Measurements from ENCODE around the gene RNF186. TPM values are rescaled to one million over a fixed set of nuclear protein-coding genes. Genes with fewer than 3 reads are reported as not detected.

Gene RNF186
- total and polyA plus RNA-seq, 2 of the 13 experiments (the other 11 are each of a cell fraction or from before 2014, with no cell fraction given), result 0.07 to 0.20 TPM

DNA sequence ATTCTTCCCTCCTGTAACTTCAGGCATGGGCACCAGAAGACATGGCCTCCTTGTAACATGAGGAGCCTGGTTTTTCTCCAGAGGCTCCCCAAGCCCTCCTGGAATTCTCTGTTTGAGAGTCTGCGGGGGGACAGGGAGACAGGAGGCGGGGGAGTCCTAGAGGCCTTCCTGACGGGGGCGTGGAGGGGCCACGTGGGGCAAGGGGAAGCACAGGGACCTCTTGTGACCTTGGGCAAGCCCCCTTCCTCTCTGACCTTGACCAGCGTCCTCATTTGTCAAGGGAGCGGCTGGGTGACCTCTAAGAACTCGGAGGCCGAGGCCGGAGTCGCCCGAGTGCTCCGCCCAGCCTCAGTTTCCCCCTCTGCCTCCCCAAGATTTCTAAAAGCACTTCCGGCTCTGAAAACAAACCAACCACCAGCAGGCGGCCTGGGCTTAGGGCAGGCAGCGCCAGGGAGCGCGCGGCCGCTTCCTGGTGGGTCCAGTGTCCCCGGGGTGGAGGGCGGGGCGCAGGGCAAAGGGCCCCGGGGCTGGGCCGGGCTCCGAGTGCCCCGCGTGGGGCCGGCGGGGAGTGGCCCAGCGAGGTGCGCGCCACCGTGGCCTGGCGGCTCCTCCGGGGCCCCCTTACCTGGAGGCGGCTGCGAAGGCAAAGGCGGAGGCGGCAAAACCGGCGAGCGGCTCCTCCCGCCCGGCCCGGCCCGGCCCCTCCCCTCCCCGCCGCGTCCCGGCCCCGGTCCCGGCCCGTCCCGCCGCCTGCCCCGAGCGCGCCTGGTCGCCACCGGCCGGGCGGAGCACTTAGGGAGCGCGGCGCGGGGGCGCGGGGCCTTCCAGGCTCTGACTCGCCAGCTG, 15.6 kb downstream of the RNF186 start, which contains the start of gene TMCO4 (continued):
- TF ChIP-seq, protein P1, sequence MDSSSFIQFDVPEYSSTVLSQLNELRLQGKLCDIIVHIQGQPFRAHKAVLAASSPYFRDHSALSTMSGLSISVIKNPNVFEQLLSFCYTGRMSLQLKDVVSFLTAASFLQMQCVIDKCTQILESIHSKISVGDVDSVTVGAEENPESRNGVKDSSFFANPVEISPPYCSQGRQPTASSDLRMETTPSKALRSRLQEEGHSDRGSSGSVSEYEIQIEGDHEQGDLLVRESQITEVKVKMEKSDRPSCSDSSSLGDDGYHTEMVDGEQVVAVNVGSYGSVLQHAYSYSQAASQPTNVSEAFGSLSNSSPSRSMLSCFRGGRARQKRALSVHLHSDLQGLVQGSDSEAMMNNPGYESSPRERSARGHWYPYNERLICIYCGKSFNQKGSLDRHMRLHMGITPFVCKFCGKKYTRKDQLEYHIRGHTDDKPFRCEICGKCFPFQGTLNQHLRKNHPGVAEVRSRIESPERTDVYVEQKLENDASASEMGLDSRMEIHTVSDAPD (CRISPR knock-in tag; IDR thresholded peaks at IDR 0.05), result no peak
- TF ChIP-seq CREM (IDR thresholded peaks at IDR 0.05), result no peak
- TF ChIP-seq CREM (CRISPR knock-in tag; IDR thresholded peaks at IDR 0.05), result no peak
- TF ChIP-seq, protein P2, sequence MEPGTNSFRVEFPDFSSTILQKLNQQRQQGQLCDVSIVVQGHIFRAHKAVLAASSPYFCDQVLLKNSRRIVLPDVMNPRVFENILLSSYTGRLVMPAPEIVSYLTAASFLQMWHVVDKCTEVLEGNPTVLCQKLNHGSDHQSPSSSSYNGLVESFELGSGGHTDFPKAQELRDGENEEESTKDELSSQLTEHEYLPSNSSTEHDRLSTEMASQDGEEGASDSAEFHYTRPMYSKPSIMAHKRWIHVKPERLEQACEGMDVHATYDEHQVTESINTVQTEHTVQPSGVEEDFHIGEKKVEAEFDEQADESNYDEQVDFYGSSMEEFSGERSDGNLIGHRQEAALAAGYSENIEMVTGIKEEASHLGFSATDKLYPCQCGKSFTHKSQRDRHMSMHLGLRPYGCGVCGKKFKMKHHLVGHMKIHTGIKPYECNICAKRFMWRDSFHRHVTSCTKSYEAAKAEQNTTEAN (CRISPR knock-in tag; conservative IDR thresholded peaks at IDR 0.05), result no peak
- TF ChIP-seq, protein P3, sequence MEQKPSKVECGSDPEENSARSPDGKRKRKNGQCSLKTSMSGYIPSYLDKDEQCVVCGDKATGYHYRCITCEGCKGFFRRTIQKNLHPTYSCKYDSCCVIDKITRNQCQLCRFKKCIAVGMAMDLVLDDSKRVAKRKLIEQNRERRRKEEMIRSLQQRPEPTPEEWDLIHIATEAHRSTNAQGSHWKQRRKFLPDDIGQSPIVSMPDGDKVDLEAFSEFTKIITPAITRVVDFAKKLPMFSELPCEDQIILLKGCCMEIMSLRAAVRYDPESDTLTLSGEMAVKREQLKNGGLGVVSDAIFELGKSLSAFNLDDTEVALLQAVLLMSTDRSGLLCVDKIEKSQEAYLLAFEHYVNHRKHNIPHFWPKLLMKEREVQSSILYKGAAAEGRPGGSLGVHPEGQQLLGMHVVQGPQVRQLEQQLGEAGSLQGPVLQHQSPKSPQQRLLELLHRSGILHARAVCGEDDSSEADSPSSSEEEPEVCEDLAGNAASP (CRISPR knock-in tag; IDR thresholded peaks at IDR 0.05; ENCODE audit: borderline replicate concordance), result 0 out of 2 replicates have a peak, but pooled peaks have one; percentile 33
- TF ChIP-seq, protein P4, sequence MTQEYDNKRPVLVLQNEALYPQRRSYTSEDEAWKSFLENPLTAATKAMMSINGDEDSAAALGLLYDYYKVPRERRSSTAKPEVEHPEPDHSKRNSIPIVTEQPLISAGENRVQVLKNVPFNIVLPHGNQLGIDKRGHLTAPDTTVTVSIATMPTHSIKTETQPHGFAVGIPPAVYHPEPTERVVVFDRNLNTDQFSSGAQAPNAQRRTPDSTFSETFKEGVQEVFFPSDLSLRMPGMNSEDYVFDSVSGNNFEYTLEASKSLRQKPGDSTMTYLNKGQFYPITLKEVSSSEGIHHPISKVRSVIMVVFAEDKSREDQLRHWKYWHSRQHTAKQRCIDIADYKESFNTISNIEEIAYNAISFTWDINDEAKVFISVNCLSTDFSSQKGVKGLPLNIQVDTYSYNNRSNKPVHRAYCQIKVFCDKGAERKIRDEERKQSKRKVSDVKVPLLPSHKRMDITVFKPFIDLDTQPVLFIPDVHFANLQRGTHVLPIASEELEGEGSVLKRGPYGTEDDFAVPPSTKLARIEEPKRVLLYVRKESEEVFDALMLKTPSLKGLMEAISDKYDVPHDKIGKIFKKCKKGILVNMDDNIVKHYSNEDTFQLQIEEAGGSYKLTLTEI (CRISPR knock-in tag; conservative IDR thresholded peaks at IDR 0.05), result no peak
- TF ChIP-seq, protein P5, sequence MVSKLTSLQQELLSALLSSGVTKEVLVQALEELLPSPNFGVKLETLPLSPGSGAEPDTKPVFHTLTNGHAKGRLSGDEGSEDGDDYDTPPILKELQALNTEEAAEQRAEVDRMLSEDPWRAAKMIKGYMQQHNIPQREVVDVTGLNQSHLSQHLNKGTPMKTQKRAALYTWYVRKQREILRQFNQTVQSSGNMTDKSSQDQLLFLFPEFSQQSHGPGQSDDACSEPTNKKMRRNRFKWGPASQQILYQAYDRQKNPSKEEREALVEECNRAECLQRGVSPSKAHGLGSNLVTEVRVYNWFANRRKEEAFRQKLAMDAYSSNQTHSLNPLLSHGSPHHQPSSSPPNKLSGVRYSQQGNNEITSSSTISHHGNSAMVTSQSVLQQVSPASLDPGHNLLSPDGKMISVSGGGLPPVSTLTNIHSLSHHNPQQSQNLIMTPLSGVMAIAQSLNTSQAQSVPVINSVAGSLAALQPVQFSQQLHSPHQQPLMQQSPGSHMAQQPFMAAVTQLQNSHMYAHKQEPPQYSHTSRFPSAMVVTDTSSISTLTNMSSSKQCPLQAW (CRISPR knock-in tag; IDR thresholded peaks at IDR 0.05), result no peak
- TF ChIP-seq RBFOX2 (IDR thresholded peaks at IDR 0.05; ENCODE audit: low read depth, low read length), result peak; percentile 78
- TF ChIP-seq SRSF9 (IDR thresholded peaks at IDR 0.05; ENCODE audit: borderline replicate concordance, insufficient read depth, low read depth, low read length, poor library complexity, severe bottlenecking), result no peak
- TF ChIP-seq SP140L (CRISPR knock-in tag; IDR thresholded peaks at IDR 0.05; ENCODE audit: borderline replicate concordance), result no peak
- TF ChIP-seq ZSCAN20 (CRISPR knock-in tag; IDR thresholded peaks at IDR 0.05; ENCODE audit: borderline replicate concordance), result 0 out of 2 replicates have a peak, but pooled peaks have one; percentile 27
- TF ChIP-seq, protein P6, sequence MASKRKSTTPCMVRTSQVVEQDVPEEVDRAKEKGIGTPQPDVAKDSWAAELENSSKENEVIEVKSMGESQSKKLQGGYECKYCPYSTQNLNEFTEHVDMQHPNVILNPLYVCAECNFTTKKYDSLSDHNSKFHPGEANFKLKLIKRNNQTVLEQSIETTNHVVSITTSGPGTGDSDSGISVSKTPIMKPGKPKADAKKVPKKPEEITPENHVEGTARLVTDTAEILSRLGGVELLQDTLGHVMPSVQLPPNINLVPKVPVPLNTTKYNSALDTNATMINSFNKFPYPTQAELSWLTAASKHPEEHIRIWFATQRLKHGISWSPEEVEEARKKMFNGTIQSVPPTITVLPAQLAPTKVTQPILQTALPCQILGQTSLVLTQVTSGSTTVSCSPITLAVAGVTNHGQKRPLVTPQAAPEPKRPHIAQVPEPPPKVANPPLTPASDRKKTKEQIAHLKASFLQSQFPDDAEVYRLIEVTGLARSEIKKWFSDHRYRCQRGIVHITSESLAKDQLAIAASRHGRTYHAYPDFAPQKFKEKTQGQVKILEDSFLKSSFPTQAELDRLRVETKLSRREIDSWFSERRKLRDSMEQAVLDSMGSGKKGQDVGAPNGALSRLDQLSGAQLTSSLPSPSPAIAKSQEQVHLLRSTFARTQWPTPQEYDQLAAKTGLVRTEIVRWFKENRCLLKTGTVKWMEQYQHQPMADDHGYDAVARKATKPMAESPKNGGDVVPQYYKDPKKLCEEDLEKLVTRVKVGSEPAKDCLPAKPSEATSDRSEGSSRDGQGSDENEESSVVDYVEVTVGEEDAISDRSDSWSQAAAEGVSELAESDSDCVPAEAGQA (IDR thresholded peaks at IDR 0.05; ENCODE audit: low read depth), result no peak
- TF ChIP-seq, protein P6 (CRISPR knock-in tag; IDR thresholded peaks at IDR 0.05; ENCODE audit: borderline replicate concordance), result no peak

Data from HepG2 (cell line).